Suprapubic skin (tissue), 4 donors: ENCODE results near the gene IER3. TPM values are rescaled to one million over a fixed set of nuclear protein-coding genes. Genes with fewer than 3 reads are reported as not detected.

Experiments
- DNase-seq, 2 donors: peaks; one replicate each; pipeline ENCODE4 v3.0.0-alpha.2; 2019; ENCODE audit warnings: low spot score in 2 of 2
- H3K27ac ChIP-seq: fragments of 200-600 bp; sonication (generic); one replicate; pipeline ENCODE4 v1.5.1; 2019
- H3K27me3 ChIP-seq: fragments of 200-600 bp; sonication (generic); one replicate; pipeline ENCODE4 v1.5.1; 2019
- H3K36me3 ChIP-seq: fragments of 200-600 bp; sonication (generic); one replicate; pipeline ENCODE4 v1.5.1; 2019
- H3K4me1 ChIP-seq: fragments of 200-600 bp; sonication (generic); one replicate; pipeline ENCODE4 v1.5.1; 2019
- H3K4me3 ChIP-seq: fragments of 200-600 bp; sonication (generic); one replicate; pipeline ENCODE4 v1.5.1; 2019; ENCODE audit warnings: mild to moderate bottlenecking
- H3K9me3 ChIP-seq: fragments of 200-600 bp; sonication (generic); one replicate; pipeline ENCODE4 v1.5.1; 2019
- EP300 ChIP-seq: sonication (generic); formaldehyde crosslinking; IDR thresholded peaks from one replicate; pipeline ENCODE4 v1.6.1; 2017; ENCODE audit warnings: antibody characterized with exemption
- POLR2A ChIP-seq, 2 donors: fragments of 450-650 bp; IDR thresholded peaks; one replicate each; pipeline ENCODE4 v1.6.1; 2017; ENCODE audit warnings: antibody characterized with exemption in 2 of 2, mild to moderate bottlenecking in 2 of 2, moderate library complexity in 2 of 2
- POLR2AphosphoS5 ChIP-seq, 3 donors: sonication (generic); formaldehyde crosslinking; IDR thresholded peaks; one replicate each; pipeline ENCODE4 v1.6.1; 2017; ENCODE audit warnings: antibody characterized with exemption in 3 of 3
- WGBS: methylation state at CpG from one replicate; pipeline ENCODE4 v1.1.5; 2018; 5-methylcytosine and 5-hydroxymethylcytosine counted together
- total RNA-seq, 4 donors: library from RNA; depleted of rRNA; stranded (reverse); fragments of >200 nt; gene quantifications; one replicate each; pipeline ENCODE4 v1.1.0, GENCODE V29; 2016
- TF ChIP-seq, protein P1 (sequence below), 2 donors: fragments of 200-600 bp in 1 of 2; fragments of 450-650 bp in 1 of 2; sonication (generic) in 1 of 2; IDR thresholded peaks; one replicate each; pipeline ENCODE4 v1.5.1; 2016 to 2019; ENCODE audit warnings: antibody characterized with exemption in 2 of 2, mild to moderate bottlenecking in 1 of 2, moderate library complexity in 1 of 2

IER3 gene
- total RNA-seq, 4 donors from 2014 or later, result 22.0 to 86.2 (median 45.8) TPM

DNA sequence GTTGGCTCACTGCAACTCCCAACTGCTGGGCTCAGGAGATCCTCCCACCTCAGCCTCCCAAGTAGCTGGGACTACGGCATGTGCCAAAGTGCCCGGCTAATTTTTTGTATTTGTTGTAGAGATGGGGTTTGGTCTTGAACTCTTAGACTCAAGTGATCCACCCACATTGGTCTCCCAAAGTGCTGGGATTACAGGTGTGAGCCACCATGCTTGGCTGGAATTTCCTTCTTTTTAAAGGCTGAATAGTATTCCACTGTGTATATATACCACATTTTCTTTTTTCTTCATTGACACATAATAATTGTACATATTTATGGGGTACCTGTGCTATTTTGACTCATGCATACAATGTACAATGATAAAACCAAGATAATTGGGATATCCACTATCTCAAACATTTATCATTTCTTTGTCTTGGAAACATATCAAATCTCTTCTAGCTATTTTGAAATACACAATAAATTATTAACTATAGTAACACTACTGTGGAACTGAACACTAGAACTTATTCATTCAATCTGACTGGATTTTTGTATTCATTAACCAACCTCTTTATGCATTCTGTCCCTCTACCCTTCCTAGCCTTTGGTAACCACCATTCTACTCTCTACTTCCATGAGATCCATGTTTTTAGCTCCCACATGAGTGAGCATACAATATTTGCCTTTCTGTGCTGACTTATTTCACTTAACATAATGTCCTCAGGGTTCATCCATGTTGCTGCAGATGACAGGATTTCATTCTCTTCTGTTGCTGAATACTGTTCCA lies 35.1 kb downstream of the IER3 start:
- WGBS, result 89% methylated on average over 2 of the region's 2 CpGs

DNA sequence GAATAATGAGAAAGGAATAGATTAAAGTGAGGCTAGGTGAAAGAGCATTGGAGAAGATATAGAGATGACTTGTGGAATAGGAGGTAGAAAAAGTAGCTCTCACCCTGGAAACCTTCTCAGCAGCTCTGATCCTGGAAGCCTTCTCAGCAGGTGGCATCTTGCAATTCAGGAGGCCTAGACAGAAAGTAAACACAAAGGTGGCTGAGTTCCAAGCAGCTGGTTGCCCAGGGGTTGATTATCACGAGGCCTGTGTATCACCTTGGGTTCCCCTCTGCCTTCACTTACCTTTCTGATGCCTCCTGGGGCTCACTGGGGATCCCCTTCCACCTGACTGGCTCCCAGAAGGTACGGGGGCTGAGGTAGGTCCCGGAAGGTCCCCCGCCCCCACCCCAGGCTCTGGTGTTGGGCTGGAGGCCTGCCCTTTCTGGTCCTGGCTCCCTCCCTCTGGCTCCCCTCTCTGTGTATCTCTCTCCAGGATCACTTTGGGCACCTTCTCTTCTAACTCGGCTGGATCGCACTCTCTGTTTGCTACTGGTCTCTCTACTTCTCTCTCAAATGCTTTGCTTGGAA lies 37.0 kb downstream of the IER3 start:
- Histone ChIP-seq H3K4me3 (no peak overlapping the region), H3K4me1 (peaks cover 8% of the 10 kb centered on the region), H3K9me3 (no peaks in the 10 kb centered on the region), H3K36me3 (peaks cover 80% of the 10 kb centered on the region), H3K27me3 (no peaks in the 10 kb centered on the region), H3K27ac (no peak overlapping the region)
- TF ChIP-seq POLR2A (IDR thresholded peaks at IDR 0.05), result no peak
- TF ChIP-seq, protein P1, sequence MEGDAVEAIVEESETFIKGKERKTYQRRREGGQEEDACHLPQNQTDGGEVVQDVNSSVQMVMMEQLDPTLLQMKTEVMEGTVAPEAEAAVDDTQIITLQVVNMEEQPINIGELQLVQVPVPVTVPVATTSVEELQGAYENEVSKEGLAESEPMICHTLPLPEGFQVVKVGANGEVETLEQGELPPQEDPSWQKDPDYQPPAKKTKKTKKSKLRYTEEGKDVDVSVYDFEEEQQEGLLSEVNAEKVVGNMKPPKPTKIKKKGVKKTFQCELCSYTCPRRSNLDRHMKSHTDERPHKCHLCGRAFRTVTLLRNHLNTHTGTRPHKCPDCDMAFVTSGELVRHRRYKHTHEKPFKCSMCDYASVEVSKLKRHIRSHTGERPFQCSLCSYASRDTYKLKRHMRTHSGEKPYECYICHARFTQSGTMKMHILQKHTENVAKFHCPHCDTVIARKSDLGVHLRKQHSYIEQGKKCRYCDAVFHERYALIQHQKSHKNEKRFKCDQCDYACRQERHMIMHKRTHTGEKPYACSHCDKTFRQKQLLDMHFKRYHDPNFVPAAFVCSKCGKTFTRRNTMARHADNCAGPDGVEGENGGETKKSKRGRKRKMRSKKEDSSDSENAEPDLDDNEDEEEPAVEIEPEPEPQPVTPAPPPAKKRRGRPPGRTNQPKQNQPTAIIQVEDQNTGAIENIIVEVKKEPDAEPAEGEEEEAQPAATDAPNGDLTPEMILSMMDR (IDR thresholded peaks at IDR 0.05), result no peak
- TF ChIP-seq EP300, result no peak
- TF ChIP-seq POLR2AphosphoS5 (IDR thresholded peaks at IDR 0.05), result no peak
- WGBS, result 63% methylated on average over 6 of the region's 6 CpGs
- DNase-seq, result no peak

More for the DNA sequence above, 35.1 kb downstream of the IER3 start:
- Histone ChIP-seq H3K4me1 (peaks cover 13% of the 10 kb centered on the region), H3K27me3 (no peaks in the 10 kb centered on the region), H3K4me3 (no peak overlapping the region), H3K9me3 (no peaks in the 10 kb centered on the region), H3K27ac (no peak overlapping the region), H3K36me3 (peaks cover 83% of the 10 kb centered on the region)
- DNase-seq, result no peak
- TF ChIP-seq, protein P1 (IDR thresholded peaks at IDR 0.05), result no peak
- TF ChIP-seq POLR2AphosphoS5 (IDR thresholded peaks at IDR 0.05) (no peak), POLR2A (IDR thresholded peaks at IDR 0.05) (no peak), EP300 (no peak)

DNA sequence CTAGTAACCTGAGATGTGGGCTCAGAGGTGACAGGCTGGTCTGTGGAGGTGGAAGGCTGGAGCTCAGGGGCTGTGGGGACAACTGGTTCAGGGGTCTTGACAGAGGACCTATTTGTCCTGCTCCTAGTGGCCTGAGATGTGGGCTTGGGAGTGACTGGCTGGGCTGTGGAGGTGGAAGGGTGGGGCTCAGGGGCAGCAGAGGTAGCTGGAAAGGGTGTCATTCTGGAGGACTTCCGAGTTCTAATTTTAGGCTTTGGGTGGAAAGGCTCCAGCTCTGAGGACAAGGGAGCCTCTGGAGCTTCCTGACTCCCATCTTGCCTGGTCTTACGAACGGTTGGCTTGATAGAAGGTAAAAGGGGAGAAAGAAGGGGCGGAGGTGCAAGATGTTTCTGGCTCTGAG lies 38.7 kb downstream of the IER3 start:
- peaks cover 69% of the 10 kb centered on the region for H3K36me3 ChIP-seq
- TF ChIP-seq POLR2A (IDR thresholded peaks at IDR 0.05) (no peak), POLR2AphosphoS5 (IDR thresholded peaks at IDR 0.05) (no peak), EP300 (no peak)
- TF ChIP-seq, protein P1 (IDR thresholded peaks at IDR 0.05), result no peak
- no peaks in the 10 kb centered on the region for H3K9me3 ChIP-seq
- no peaks in the 10 kb centered on the region for H3K27me3 ChIP-seq
- WGBS, result 90% methylated on average over 4 of the region's 4 CpGs
- DNase-seq, result no peak
- no peak overlapping the region for H3K27ac ChIP-seq
- no peak overlapping the region for H3K4me3 ChIP-seq
- H3K4me1 ChIP-seq, result no peaks in the 10 kb centered on the region

DNA sequence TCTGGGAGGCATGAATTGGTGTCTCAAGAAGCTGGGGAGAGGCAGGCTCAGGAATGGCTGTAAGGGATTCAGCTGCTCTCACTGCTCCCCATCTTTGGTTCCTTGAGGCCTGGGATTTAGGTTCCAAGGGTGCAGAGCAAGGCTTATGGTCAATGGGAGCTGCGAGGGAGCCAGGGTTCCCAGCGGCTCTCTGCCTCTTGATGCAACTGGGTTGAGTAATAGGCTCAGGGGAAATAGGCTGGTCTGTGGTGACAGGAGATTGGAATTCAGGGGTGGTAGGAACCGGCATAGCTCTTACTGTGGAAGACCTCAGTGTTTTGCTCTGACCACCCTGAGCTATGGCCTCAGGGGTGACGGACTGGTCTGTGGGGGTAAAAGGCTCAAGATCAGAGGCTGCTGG lies 40.5 kb downstream of the IER3 start:
- H3K27me3 ChIP-seq, result no peaks in the 10 kb centered on the region
- no peak for TF ChIP-seq EP300
- TF ChIP-seq, protein P1 (IDR thresholded peaks at IDR 0.05), result no peak
- no peak for TF ChIP-seq POLR2A (IDR thresholded peaks at IDR 0.05)
- no peak for TF ChIP-seq POLR2AphosphoS5 (IDR thresholded peaks at IDR 0.05)
- H3K27ac ChIP-seq, result no peak overlapping the region
- no peak overlapping the region for H3K4me3 ChIP-seq
- 89% methylated on average over 4 of the region's 4 CpGs for WGBS
- no peaks in the 10 kb centered on the region for H3K9me3 ChIP-seq
- no peaks in the 10 kb centered on the region for H3K4me1 ChIP-seq
- H3K36me3 ChIP-seq, result peaks cover 68% of the 10 kb centered on the region
- no peak for DNase-seq

DNA sequence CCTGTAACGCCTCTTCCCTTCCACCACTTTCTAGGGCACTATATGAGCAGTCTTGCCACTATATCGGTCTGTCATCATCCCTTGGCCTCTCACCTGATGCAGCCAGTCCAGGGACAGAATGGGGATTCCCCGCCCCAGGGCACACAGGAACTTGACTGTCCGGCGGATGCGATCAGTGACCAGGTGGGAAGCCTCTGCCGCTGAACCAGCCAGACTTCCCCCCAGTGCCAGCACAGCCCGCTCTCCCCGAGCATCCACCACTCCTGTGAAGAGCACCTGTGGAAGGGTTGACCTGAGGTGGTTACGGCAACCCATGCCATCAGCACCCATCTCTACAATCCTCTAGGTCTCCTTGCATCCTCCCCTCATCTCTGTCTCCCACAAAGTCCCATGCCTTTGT lies 41.3 kb downstream of the IER3 start:
- WGBS, result 93% methylated on average over 10 of the region's 10 CpGs
- H3K4me3 ChIP-seq, result no peak overlapping the region
- no peaks in the 10 kb centered on the region for H3K4me1 ChIP-seq
- H3K27ac ChIP-seq, result no peak overlapping the region
- no peak for DNase-seq
- peaks cover 65% of the 10 kb centered on the region for H3K36me3 ChIP-seq
- TF ChIP-seq POLR2AphosphoS5 (IDR thresholded peaks at IDR 0.05) (no peak), EP300 (no peak), POLR2A (IDR thresholded peaks at IDR 0.05) (no peak)
- TF ChIP-seq, protein P1 (IDR thresholded peaks at IDR 0.05), result no peak
- no peaks in the 10 kb centered on the region for H3K27me3 ChIP-seq
- H3K9me3 ChIP-seq, result no peaks in the 10 kb centered on the region
